ENCODE measurements around the gene SLC44A3. TPM values are rescaled to one million over a fixed set of nuclear protein-coding genes. Genes with fewer than 3 reads are reported as not detected.

The SLC44A3 gene
- total and polyA plus RNA-seq, 2 of the 13 experiments (the other 11 are each of a cell fraction or from before 2014, with no cell fraction given): 6.8 to 14.1 TPM

- TF ChIP-seq, protein P1, sequence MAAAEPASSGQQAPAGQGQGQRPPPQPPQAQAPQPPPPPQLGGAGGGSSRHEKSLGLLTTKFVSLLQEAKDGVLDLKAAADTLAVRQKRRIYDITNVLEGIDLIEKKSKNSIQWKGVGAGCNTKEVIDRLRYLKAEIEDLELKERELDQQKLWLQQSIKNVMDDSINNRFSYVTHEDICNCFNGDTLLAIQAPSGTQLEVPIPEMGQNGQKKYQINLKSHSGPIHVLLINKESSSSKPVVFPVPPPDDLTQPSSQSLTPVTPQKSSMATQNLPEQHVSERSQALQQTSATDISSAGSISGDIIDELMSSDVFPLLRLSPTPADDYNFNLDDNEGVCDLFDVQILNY (CRISPR knock-in tag; conservative IDR thresholded peaks at IDR 0.05): no peak
- TF ChIP-seq, protein P2, sequence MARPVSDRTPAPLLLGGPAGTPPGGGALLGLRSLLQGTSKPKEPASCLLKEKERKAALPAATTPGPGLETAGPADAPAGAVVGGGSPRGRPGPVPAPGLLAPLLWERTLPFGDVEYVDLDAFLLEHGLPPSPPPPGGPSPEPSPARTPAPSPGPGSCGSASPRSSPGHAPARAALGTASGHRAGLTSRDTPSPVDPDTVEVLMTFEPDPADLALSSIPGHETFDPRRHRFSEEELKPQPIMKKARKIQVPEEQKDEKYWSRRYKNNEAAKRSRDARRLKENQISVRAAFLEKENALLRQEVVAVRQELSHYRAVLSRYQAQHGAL (CRISPR knock-in tag; IDR thresholded peaks at IDR 0.05; ENCODE audit: not compliant biosample characterization): no peak
Observed at GRCh38 chr1:94908965-94909364, 88.8 kb downstream of the SLC44A3 start (continued).

- no peak overlapping the region for H2AFZ ChIP-seq (ENCODE audit: low read length)
- intact Hi-C loops (cut with micrococcal nuclease; ENCODE audit: unreplicated experiment) (no loop called here), in situ Hi-C loops (cut with HindIII; ENCODE audit: extremely low pct_ligation_motif_present, low pct_unique_long_range_greater_than_20kb) (no loop called here)
- no peak overlapping the region for H3K9ac ChIP-seq (ENCODE audit: insufficient read depth, low read depth, low read length)
- peaks cover 3 to 26% of the 10 kb centered on the region in 2 experiments; a peak in 4 of 5 replicates for H3K36me3 ChIP-seq (replicated peaks in 1 of 2; ENCODE audit: control insufficient read depth in 1 of 2, insufficient read depth in 2 of 2, low read length in 2 of 2)
- ATAC-seq (no peak), FAIRE-seq (no peak), DNase-seq (ENCODE audit: low spot score) (no peak)
- no peak overlapping the region for H3K4me2 ChIP-seq (ENCODE audit: low read depth, low read length)
- peaks cover 41% of the 10 kb centered on the region for H3K4me1 ChIP-seq (ENCODE audit: insufficient read depth, low read length)
- TF ChIP-seq ZNF263 (CRISPR knock-in tag; IDR thresholded peaks at IDR 0.05): no peak
- no peak for TF ChIP-seq MLLT10 (CRISPR knock-in tag; IDR thresholded peaks at IDR 0.05)
- TF ChIP-seq EEA1 (CRISPR knock-in tag; IDR thresholded peaks at IDR 0.05; ENCODE audit: borderline replicate concordance): no peak
- TF ChIP-seq ZNF383 (CRISPR knock-in tag; IDR thresholded peaks at IDR 0.05; ENCODE audit: borderline replicate concordance): no peak
- TF ChIP-seq MIER3 (CRISPR knock-in tag; IDR thresholded peaks at IDR 0.05; ENCODE audit: borderline replicate concordance): no peak
- TF ChIP-seq ZNF660 (CRISPR knock-in tag; IDR thresholded peaks at IDR 0.05; ENCODE audit: borderline replicate concordance, low read depth): no peak
- no peak for TF ChIP-seq ZNF281 (CRISPR knock-in tag; IDR thresholded peaks at IDR 0.05; ENCODE audit: borderline replicate concordance)
- no peak for TF ChIP-seq IRF1 (CRISPR knock-in tag; IDR thresholded peaks at IDR 0.05; ENCODE audit: low read depth)
- no peak for TF ChIP-seq ZBTB42 (CRISPR knock-in tag; IDR thresholded peaks at IDR 0.05)
- TF ChIP-seq MYC (CRISPR knock-in tag; IDR thresholded peaks at IDR 0.05; ENCODE audit: borderline replicate concordance): no peak
- no peak for TF ChIP-seq SRSF1 (optimal IDR thresholded peaks at IDR 0.05; ENCODE audit: low read depth, low read length)
- no peak for TF ChIP-seq MTERF4 (CRISPR knock-in tag; IDR thresholded peaks at IDR 0.05)
- H4K20me1 ChIP-seq (ENCODE audit: insufficient read depth, low read length): peaks cover 39% of the 10 kb centered on the region
- H3K27ac ChIP-seq (ENCODE audit: extremely low read length, insufficient read depth, low read length): no peak overlapping the region
- ChIA-PET CTCF (ENCODE audit: low intra/inter-chr PET ratio, low total read pairs) (no interaction called here), POLR2A (no interaction called here)
- no peaks in the 10 kb centered on the region for H3K9me3 ChIP-seq (ENCODE audit: low read length)
- no TSS peak for BruUV-seq (replicated peaks)
- no peak overlapping the region for H3K4me3 ChIP-seq (replicated peaks in 1 of 3; ENCODE audit: insufficient read depth in 1 of 3, low read depth in 2 of 3, low read length in 3 of 3)
- WGBS (ENCODE audit: low lambda C conversion rate): 97% methylated on average over 5 of the region's 6 CpGs
- H3K79me2 ChIP-seq (ENCODE audit: insufficient read depth, low read length): peaks cover 97% of the 10 kb centered on the region
- no peaks in the 10 kb centered on the region for H3K27me3 ChIP-seq (ENCODE audit: control insufficient read depth in 1 of 2, insufficient read depth in 2 of 2, low read length in 2 of 2)
Observed at GRCh38 chr1:94909486-94909885, 89.3 kb downstream of the SLC44A3 start.

All from HepG2 (cell line).